Natural killer cell (primary cell): Measurements from ENCODE around the gene JAKMIP1. TPM values are rescaled to one million over a fixed set of nuclear protein-coding genes. Genes with fewer than 3 reads are reported as not detected.

Experiments used
- ATAC-seq, 3 donors: fragments of 150-1000 bp in 2 of 3; fragments of 200-7000 bp in 1 of 3; cut with Tn5 transposase; 1 replicate in 1 of 3; 2 replicates in 2 of 3; pipeline ENCODE4 v1.10.0; 2021; ENCODE audit warnings: mild to moderate bottlenecking in 2 of 3, moderate library complexity in 2 of 3
- DNase-seq, 2 donors: peaks; one replicate each; pipeline versions ENCODE4 v3.0.0 to v3.0.0-alpha.2; 2013 to 2021; ENCODE audit warnings: mixed read lengths in 1 of 2
- H3K27ac ChIP-seq: one replicate; pipeline ENCODE4 v1.5.1; 2013; ENCODE audit warnings: mild to moderate bottlenecking, low read length
- H3K27me3 ChIP-seq: one replicate; pipeline ENCODE4 v1.6.1; 2013; ENCODE audit warnings: low read length; ENCODE audit not compliant: control insufficient read depth, insufficient read depth
- H3K36me3 ChIP-seq: one replicate; pipeline ENCODE4 v1.6.1; 2013; ENCODE audit warnings: low read length; ENCODE audit not compliant: control insufficient read depth, insufficient read depth
- H3K4me1 ChIP-seq: one replicate; pipeline ENCODE4 v1.6.1; 2013; ENCODE audit warnings: low read length; ENCODE audit not compliant: control insufficient read depth, insufficient read depth
- H3K4me3 ChIP-seq: one replicate; pipeline ENCODE4 v1.5.1; 2013; ENCODE audit warnings: low read length
- H3K9me3 ChIP-seq: one replicate; pipeline ENCODE4 v1.6.1; 2013; ENCODE audit warnings: low read length; ENCODE audit not compliant: control insufficient read depth, insufficient read depth
- H3K27ac Mint-ChIP-seq, 2 donors: one replicate each; pipeline ENCODE4 v1.8.0; 2022; ENCODE audit warnings: mild to moderate bottlenecking in 2 of 2, mixed read lengths in 2 of 2, moderate library complexity in 1 of 2
- H3K27me3 Mint-ChIP-seq, 2 donors: one replicate each; pipeline ENCODE4 v1.8.0; 2022; ENCODE audit warnings: low read depth in 2 of 2, mixed read lengths in 2 of 2
- H3K36me3 Mint-ChIP-seq: one replicate; pipeline ENCODE4 v1.8.0; 2022; ENCODE audit warnings: mixed read lengths
- H3K4me1 Mint-ChIP-seq, 2 donors: one replicate each; pipeline ENCODE4 v1.8.0; 2022; ENCODE audit warnings: mixed read lengths in 2 of 2
- H3K4me3 Mint-ChIP-seq: one replicate; pipeline ENCODE4 v1.8.0; 2022; ENCODE audit warnings: mild to moderate bottlenecking, moderate library complexity, mixed read lengths
- H3K9me3 Mint-ChIP-seq, 2 donors: one replicate each; pipeline ENCODE4 v1.8.0; 2022; ENCODE audit warnings: mixed read lengths in 2 of 2
- CTCF ChIP-seq: fragments of 200-600 bp; IDR thresholded peaks from one replicate; pipeline ENCODE4 v1.8.0; 2022; ENCODE audit warnings: antibody characterized with exemption
- WGBS: methylation state at CpG from one replicate; pipeline ENCODE4 v1.1.7; 2013; ENCODE audit warnings: missing lambda C conversion rate; ENCODE audit not compliant: insufficient coverage; 5-methylcytosine and 5-hydroxymethylcytosine counted together
- intact Hi-C: fragments of 100-400 bp; cut with micrococcal nuclease; formaldehyde crosslinking; loops from one replicate; pipeline ENCODE4 v1.14.2; 2022
- total RNA-seq, 4 donors: library from RNA; stranded (reverse); fragments of 120-200 nt in 1 of 4; gene quantifications; one replicate each; pipeline versions ENCODE4 v1.2.3 to v1.2.4, GENCODE V29; 2013 to 2022

The JAKMIP1 gene
- total RNA-seq, 3 donors from 2014 or later (not counting 1 experiment from before 2014, with no cell fraction given): 8.8 to 21.8 (median 16.4) TPM

DNA sequence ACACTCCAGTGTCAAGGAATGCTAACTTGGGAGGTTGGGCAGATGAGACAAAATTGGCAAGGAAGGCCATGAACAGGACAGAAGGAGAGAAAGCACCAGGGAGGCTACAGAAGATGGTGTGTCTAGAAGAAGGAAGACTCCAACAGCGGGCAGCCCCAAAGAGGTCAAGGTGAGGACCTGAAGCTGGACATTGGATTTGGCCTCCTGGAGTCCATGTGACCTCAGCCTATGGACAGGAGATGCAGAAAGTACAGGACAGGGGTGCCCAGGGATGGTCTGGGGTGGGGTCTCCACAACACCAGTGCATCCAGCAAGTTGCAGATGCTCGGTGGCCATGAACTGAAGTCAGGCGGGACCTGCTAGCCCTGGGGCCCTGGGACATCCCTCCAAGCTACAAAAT lies 86.2 kb downstream of the JAKMIP1 start:
- DNase-seq: no peak
- peaks cover 4 to 10% of the 10 kb centered on the region in 2 donors for H3K27me3 Mint-ChIP-seq
- no peak overlapping the region for H3K4me3 Mint-ChIP-seq
- Histone ChIP-seq H3K9me3 (no peaks in the 10 kb centered on the region), H3K4me3 (no peak overlapping the region), H3K4me1 (no peaks in the 10 kb centered on the region), H3K36me3 (peaks cover 2% of the 10 kb centered on the region), H3K27ac (no peak overlapping the region), H3K27me3 (no peaks in the 10 kb centered on the region)
- ATAC-seq: no peak
- 89% methylated on average over 3 of the region's 3 CpGs for WGBS
- H3K4me1 Mint-ChIP-seq: peaks cover 0 to 13% of the 10 kb centered on the region in 2 donors
- intact Hi-C loops: no loop called here
- H3K36me3 Mint-ChIP-seq: no peaks in the 10 kb centered on the region
- TF ChIP-seq CTCF: no peak
- H3K9me3 Mint-ChIP-seq: no peaks in the 10 kb centered on the region
- H3K27ac Mint-ChIP-seq: no peak overlapping the region

DNA sequence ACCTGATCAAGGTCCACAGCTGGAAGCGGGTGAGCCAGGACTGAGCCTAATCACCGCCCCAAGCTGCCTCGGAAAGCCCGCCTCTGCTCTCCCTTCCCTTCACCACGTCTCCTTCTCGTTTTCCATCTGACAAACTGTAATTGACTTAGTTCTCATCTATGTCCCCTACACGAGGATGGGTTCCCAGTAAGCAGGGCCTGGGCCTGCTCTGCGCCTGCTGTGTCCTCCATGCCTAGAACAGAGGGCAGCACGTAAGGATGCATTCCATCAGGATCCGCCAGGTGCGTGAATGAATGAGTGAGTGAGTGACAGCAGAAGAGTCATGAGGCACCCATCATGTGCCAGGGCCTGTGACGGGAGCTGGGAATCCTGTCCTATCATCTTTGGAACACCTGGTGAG lies 86.7 kb downstream of the JAKMIP1 start:
- ATAC-seq (no peak), DNase-seq (no peak)
- Mint-ChIP-seq H3K4me3 (no peak overlapping the region), H3K36me3 (no peaks in the 10 kb centered on the region), H3K27ac (no peak overlapping the region), H3K4me1 (peaks cover 0 to 13% of the 10 kb centered on the region in 2 donors), H3K27me3 (peaks cover 4 to 6% of the 10 kb centered on the region in 2 donors), H3K9me3 (no peaks in the 10 kb centered on the region)
- Histone ChIP-seq H3K4me3 (no peak overlapping the region), H3K9me3 (no peaks in the 10 kb centered on the region), H3K27me3 (no peaks in the 10 kb centered on the region), H3K36me3 (peaks cover 2% of the 10 kb centered on the region), H3K4me1 (no peaks in the 10 kb centered on the region), H3K27ac (no peak overlapping the region)
- 91% methylated on average over 12 of the region's 12 CpGs for WGBS
- no peak for TF ChIP-seq CTCF
- intact Hi-C loops: no loop called here

DNA sequence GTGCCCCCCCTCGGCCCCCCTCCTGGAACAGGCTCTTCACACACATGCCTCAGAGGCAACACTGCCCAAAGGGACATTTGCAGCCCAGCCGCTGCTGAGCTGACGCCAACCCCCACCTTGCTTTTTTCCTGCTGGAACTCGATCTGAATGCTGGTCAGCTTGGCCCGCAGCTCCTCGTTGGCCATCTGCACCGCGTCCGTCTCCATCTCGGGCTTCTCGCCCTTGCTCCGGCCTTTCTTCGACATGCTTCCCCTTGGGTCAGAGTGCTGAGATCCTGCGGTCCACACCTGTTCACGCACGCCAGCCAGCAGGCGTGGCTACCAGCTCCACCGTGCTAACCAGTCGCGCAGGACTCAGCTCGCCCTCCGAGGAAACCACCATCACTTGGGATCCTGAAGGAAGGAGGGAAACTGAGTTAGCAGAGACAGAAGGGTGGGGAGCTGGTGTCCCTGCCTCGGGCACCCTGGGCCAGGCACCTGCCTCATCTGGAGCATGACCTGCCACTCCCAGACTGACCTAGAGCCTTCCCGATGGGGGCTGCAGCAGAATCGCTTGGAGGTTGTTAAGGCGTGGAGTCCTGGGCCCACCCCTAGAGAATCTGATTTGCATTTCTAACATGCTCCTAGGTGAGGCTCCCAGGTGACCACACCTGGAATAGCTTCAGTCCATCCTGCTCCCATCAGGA lies 87.6 kb downstream of the JAKMIP1 start:
- H3K36me3 Mint-ChIP-seq: no peaks in the 10 kb centered on the region
- H3K4me3 Mint-ChIP-seq: no peak overlapping the region
- Histone ChIP-seq H3K36me3 (peaks cover 2% of the 10 kb centered on the region), H3K9me3 (no peaks in the 10 kb centered on the region), H3K4me3 (no peak overlapping the region), H3K27ac (no peak overlapping the region), H3K4me1 (no peaks in the 10 kb centered on the region), H3K27me3 (no peaks in the 10 kb centered on the region)
- H3K27ac Mint-ChIP-seq: no peak overlapping the region
- H3K4me1 Mint-ChIP-seq: peaks cover 0 to 13% of the 10 kb centered on the region in 2 donors
- no peak for DNase-seq
- TF ChIP-seq CTCF: no peak
- intact Hi-C loops: no loop called here
- WGBS: 87% methylated on average over 26 of the region's 26 CpGs
- no peak for ATAC-seq
- H3K27me3 Mint-ChIP-seq: peaks cover 0 to 4% of the 10 kb centered on the region in 2 donors
- no peaks in the 10 kb centered on the region for H3K9me3 Mint-ChIP-seq
